GM21381 (cell line): ENCODE results near the gene URGCP.
"Not testable (repeated sequence)": the region's sequence is repeated elsewhere in the genome, so short reads cannot be mapped to it uniquely, and the experiment has no call there.

Source experiments
- ATAC-seq: cut with Tn5 transposase; IDR thresholded peaks from one replicate; pipeline ENCODE4 v1.9.1; 2021; ENCODE audit warnings: mild to moderate bottlenecking, moderate library complexity; ENCODE audit not compliant: unreplicated experiment

The URGCP gene

DNA sequence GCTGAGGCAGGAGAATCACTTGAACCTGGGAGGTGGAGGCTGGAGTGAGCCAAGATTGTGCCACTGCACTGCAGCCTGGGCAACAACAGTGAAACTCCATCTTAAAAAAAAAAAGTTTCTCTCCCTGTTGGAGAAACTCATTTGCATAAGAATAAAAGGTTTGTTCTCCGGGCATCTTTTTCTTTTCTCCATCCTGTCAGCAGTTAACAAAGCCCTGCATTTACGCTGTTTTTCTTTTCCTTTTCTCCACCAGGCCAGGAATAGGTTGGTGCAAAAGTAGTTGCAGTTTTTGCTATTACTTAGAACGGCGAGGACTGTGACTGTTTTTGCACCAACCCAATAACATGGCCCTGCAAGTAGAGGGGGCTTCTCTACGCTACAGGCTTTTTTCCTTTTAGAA lies 9.5 kb upstream of the URGCP start:
- ATAC-seq: no peak

DNA sequence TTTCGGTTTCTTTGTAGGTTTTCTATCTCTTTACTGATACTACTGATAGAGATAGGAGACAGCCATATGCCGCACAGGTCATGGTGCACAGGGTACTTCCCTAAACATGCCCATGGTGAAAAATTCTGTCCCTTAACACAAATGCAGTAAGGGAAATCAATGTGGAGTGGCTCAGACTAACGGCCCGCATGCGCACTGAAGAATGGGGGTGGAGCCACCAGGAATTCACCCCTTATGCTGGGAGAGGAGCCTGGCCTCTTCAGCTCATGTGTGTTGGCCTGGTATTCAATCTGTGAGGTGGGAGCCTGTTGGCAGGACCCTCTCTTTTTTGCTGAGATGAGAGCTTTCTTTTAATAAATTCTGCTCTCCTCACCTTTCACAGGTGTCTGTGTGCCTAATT lies 8.4 kb upstream of the URGCP start:
- no peak for ATAC-seq

DNA sequence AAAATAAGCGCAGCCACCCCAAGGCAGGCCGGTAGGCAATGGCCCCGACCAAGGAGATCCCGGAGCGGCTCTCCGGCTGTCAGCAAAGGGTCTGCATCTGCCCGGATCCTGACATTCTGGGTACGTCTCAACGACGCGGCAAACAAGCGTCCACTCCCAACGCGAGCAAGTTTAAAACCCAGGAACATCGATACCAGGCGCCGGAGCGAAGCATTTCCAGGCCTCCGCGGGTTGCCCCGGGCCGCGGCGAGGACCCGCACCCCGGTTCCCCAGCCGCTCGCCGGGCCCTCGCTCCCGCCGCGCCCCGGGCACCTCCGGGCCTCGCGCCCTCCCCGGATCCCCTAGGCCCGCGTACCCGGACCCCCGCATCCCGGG lies 453 bp downstream of the URGCP start:
- peak; percentile 29 for ATAC-seq

DNA sequence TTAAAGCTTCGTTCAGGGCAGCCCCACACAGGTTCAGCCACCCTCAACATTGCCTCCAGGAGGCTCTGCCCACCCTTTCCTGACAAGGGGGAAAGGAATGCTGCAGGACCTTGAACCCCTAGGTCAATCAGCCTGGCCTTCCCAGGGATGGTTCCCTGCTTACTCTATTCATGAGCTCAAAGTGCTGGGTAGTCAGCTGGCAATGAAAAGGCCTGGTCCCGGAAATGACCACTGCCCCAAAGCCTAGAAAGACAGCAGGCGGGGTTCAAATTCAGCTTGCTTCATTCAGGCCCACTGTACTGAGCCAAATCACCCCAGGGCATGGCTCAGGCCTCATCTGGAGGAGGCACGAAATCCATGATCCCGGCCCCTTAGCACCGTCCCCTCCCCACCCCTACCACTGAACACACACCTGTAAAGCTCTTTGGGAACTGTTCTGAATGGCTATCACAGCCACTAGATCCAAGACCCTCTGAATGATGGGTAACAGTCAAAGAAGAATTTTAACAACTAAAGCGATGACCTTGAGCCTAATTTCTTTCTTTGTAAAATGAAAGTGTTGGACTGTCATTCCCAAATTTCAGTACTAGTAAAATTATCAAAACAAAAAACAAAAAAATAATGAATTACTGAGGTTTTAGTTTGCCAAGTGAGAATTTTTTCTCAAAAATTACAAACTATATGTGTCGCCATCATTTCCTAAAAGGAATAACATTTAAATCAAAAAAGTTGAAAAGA lies 1.0 kb downstream of the URGCP start:
- ATAC-seq: no peak

DNA sequence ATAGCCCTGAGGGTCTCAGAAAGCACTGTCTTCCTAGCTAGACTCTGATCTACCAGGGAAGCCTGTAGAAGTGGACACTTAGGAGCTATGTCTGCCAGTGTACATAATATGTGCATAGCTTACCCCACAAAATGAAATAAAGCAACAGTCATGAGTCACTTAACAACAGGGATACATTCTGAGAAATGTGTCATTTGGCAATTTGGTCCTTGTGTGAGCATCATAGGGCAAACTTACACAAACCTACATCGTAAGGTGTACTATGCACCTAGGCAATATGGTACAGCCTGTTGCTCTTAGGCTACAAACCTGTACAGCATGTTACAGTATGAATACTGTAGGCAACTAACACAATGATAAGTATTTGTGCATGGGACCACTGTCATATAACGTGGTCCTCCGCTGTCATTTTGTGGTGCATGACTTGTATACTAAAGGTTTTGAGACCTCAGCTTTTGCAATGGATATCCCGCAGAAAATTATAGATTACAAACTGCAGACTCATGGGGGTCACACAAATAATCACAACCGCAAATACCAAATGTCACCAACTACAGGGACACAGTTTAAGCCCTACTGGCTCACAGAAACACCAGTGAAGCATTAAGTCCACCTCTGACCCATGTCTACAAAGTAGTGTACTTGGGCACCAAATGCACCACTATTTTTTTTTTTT lies 1.7 kb downstream of the URGCP start:
- no peak for ATAC-seq

DNA sequence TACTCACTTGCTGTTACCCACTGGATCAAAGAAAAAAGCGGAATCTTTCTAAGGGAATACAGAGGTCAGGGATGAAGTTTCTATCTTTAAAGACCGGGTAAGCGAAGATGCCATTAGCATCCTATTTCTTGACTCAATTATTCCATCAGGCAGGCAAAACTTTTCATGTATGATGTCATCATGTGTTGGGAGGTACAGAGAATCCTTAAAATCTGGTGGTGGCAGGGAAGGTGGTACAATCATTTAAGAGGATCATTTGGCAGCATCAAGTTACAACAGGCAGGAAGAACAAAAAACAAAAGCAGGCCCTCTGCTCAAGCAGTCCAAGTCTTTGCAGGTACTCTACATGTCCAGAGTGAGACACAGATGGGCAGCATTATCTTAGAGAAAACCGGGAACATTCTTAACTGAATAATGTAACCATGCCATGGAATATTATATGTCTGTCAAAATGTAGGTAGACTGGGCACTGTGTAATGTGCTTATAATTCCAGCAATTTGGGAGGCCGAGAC lies 3.8 kb downstream of the URGCP start:
- ATAC-seq: no peak

DNA sequence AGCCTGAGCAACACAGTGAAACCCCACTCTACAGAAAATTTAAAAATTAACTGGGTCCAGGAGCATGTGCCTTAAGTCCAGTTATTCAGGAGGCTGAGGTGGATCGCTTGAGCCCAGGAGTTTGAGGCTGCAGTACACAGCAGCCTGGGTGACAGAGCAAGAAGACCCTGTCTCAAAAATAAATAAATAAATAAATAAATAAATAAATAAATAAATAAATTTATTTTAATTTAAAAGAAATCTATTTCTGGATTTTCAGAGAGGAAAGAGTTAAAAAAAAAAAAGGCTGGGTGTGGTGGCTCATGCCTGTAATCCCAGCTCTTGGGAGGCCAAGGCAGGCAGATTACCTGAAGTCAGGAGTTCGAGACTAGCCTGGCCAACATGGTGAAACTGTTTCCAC lies 7.8 kb downstream of the URGCP start:
- ATAC-seq: not testable (repeated sequence)

DNA sequence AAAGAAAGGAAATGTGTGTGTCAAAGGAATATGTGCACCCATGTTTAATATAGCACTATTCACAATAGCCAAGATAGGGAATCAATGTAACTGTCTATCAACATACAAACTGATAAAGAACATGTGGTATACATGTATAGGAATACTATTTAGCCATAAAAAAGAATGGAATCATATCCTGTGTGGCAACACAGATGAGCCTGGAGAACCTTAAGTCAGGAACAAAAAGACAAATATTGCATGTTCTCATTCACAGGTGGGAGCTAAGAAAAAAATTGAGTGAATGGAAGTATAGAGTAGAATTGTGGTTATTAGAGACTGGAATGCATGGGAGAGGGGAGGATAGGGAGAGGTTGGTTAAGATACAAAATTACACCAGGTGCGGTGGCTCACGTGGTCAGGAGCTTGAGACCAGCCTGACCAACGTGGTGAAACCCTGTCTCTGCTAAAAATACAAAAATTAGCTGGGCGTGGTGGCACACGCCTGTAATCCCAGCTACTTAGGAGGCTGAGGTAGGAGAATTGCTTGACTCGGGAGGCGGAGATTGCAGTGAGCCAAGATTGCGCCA lies 10.5 kb downstream of the URGCP start:
- no peak for ATAC-seq

DNA sequence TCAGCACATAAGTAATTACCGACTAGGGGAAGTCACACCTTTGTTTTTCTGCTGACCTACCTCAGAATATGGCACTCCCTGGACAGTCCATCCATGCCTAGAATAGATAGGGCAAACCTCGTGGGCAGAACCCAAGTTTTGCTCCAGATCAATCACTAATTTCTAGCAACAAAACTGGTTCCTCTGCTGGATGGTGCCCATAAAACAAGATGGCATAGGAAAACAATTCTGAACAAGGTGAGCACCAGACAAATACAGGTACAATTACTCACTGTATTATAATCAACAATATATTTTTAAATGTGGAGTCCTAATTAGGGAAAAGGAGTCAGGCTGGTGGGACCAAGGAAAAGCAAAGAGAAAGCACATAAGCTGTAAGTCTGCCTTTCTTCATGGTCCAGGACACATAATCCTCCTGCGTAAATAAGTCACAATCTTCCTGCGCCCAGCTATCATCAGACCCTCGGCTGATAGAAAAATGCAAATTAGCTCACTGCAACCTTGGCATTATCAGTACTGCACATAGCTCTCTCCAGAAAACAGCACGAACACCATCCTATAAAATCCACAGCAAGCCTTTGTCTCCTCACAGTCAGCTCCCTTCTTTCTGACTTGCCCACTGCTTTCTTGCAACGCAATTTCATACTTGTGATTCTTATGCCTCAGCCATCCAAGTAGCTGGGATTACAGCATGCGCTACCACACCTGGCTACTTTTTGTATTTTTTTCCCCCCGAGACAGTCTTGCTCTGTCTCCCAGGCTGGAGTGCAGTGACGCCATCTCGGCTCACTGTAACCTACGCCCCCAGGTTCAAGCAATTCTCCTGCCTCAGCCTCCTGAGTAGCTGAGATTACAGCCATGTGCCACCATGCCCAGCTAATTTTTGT lies 15.1 kb downstream of the URGCP start:
- no peak for ATAC-seq

DNA sequence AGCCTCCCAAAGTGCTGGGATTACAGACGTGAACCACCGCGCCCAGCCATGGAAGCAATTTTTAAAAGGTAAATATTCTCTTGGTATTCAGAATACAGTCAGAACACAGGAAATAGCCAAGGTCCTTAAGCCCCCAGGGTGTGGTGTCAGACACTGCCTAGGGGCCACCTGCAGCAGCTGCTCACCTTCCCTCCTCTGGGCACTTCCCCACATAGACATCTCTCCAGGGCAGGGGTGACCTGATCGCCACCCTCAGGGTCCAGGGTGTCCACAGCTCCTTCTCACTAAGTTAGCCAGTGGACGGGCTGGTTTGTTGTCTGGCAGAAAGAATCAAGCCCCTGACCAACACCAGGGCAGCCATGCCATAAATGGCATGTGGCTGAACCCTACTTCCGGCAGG lies 15.9 kb downstream of the URGCP start:
- no peak for ATAC-seq

DNA sequence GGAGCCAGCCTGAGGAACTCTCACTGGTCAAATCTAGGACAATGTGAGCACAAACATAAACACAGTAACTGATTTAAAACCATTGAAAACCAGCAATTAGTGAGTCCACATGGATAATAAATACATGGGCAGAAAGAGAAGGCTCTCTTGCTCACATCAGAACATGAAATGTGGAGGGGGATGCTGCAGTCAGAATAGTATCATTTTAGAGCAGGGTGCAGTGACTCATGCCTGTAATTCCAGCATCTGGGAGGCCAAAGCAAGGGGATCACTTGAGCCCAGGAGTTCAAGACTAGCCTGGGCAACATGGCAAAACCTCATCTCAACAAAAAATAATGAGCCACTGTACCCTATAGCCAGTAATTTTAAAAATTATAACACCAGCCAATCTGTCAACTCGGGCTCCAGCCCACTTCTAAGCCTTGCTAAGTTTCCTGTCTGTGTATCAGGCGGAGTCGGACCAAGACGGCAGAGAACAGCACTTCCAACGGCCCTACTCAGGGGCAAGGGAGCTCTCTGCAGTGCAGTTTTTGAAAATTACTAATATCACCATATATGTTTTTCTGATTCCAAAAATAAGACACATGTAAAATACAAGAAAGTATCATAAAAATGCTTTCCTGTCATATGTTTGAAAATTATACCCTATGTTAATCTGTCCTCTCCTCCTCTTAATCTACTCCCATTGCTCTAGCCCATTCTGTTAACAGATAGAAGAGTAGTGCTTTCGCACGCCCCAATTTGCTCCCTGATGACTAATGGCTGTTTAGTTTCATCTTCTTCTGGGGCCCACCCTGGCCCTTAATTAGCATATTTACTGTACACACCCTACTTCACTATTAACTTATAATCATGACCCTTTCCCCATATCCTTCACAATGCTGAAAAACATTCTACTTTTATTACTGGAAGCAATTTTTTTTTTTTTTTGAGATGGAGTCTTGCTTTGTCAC lies 17.1 kb downstream of the URGCP start:
- no peak for ATAC-seq

DNA sequence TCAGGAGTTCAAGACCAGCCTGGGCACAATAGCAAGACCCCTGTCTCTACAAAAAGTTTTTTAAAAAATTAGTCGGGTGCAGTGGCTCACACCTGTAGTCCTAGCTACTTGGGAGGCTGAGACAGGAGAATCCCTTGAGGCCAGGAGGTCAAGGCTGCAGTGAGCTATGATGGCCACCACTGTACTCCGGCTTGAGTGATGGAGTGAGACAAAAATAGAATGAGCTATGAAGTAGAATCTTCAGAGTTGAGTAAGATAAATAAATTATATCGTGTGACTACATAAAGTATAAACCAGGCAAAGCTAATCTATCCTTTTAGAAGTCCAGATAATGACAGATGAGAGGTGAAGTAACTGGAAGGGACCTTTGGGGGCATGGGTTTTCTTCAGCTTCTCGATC lies 21.8 kb downstream of the URGCP start:
- no peak for ATAC-seq

DNA sequence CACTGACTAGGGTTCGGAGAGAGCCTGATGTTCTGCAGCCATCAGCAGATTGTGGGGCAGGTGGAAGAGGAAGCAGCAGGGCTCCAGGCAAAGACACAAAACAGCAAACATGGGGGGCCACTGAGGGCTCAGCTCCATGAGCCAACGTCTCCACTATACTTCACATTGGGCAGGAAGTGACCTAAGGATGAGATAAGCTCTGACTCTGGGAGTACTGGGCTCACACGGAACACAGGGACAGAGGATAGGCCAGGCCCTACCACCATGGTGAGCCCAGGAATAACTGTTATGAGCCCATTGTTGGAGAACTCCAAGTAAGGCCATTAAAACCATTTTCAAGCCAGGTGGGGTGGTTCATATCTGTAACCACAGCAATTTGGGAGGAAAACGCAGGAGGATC lies 22.2 kb downstream of the URGCP start:
- ATAC-seq: no peak

DNA sequence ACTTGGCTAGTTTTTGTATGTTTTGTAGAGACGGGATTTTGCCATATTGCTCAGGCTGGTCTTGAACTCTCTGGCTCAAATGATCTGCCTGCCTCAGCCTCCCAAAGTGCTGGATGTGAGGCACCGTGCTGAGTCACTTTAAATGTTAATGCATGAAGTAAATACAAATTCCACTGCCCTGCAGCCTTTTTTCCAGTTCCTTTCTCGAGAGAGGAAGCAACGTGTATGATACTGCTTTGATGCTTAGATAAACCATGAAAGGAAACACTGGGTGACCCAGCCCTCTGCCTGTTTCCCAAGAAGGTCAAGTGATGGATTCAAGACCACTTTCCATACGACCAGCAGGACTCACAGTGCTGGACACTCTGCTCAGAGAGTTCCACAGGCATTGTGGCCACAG lies 25.8 kb downstream of the URGCP start:
- ATAC-seq: no peak

DNA sequence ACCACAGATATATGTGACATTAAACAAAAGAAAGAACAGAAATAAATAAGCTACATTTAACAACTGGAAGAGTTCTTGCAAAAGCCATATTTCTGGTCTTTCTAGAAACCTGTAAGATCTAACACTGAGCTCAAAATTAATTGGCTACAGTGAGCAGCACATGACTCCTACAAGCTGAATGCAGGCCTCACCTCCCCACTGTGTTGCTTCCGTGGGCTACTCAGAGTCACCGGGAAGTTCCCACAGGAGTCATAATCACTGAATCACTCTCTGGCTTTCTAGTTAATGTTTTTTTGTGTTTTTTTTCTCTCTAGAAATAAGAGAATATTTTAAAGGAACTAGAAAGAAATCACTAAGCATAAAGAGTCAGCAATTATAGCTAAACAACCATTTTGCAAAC lies 26.9 kb downstream of the URGCP start:
- ATAC-seq: no peak

DNA sequence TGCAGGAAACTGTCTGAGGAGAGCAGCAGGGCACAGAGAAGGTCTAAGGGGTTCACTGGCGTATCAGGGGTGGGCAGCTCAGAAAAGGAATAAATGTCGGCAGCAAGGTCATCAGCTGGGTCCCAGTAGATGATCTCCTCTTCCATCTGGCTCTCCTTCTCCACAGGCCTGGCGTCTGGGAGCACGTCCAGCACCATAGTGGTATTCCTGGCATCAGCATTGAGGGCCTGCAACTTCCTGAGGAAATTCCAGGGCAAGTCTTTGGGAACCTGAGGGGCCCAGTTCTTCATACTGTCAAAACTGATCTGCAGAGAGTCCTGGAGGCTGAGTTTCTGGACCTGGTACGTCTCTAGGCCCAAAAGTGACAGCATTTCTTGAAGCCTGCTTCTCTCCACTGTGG lies 27.5 kb downstream of the URGCP start:
- ATAC-seq: no peak

DNA sequence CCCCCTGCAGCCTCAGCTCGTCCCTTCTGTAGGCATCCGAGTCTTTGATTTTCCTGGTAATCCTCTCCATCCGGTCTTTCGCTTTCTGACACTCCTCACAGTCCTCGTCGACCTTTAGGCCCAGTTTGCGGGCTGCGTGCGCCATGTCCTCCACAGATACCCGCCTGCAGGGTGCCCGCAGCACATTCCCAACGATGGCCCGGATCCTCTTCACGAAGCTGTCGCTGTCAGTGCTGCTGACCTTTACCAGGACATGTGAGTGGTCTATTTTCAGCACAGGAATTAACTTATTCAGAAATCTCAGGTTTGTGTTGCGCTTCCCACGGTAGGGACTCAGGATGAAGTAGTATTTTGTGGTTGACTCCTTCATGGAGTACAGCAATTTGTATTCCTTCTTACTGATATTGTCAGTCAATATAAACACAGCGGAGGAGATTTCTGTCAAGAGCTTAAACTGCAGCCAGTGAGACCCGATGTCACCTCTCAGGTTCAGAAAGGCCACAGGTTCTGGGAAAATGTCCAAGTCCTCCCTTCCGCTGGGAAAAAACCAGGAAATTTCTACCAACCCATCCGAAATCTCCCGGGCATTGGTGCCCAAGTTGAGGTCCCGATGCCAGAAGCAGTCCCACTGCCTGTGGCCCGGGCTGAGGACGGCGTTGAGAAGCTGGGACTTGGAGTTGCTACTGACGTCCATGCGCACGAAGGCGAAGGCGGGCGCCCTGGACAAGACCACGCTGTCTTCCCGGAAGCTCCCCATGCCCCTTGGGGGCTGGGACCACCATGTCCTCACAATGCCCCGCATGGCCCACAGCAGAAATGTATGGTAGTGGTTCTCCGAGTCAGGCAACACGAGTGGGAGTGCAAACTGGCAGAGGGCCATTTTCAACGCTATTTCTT lies 28.2 kb downstream of the URGCP start:
- ATAC-seq: no peak

DNA sequence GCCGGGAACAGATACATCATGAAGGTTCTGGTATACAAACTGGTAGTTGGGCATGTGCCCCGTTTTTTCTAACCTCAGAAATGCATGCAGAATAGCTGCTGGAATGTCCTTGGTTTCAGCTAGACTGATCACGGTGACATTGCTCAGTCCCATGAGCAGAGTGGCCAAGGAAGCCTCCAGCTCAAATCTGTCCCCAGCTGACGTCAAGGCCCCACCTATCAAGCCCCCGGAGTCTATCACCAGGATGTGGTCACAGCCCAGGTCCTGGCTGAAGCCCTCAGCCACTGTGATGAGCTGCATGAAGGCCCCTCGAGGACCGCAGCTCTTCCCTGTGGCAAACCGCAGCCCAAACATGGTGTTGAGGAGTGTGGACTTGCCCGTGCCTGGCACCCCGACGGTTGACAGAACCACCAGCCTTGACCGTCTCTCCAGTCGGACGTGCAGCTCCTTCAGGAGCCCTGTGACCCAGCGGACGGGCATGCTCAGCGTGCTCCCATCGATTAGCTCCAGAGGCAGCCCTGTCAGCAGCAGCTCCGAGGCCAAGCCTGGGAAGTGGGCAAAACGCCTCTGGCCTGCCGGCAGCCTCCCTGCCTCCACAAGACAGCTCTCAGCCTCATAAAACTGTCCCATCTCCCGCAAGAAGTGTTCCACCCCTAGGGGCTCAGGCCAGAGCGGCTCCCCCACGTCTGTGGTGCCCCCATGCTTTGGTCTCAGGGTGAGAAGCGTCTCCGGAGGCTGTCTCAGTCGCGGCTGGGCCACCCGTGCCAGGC lies 29.2 kb downstream of the URGCP start:
- no peak for ATAC-seq
